Mucosa of rectum (tissue), 2 donors: ENCODE results near the gene VMAC.

ENCODE experiments used
- H3K27ac ChIP-seq, 2 donors: one replicate each; pipeline ENCODE4 v1.7.0; 2013; ENCODE audit warnings: inconsistent platforms in 2 of 2, low read depth in 2 of 2, low read length in 2 of 2
- H3K27me3 ChIP-seq, 2 donors: one replicate each; pipeline ENCODE4 v1.7.0; 2013; ENCODE audit warnings: low read length in 2 of 2; ENCODE audit not compliant: control insufficient read depth in 2 of 2, insufficient read depth in 2 of 2
- H3K36me3 ChIP-seq, 2 donors: one replicate each; pipeline ENCODE4 v1.7.0; 2013; ENCODE audit warnings: low read length in 2 of 2; ENCODE audit not compliant: control insufficient read depth in 2 of 2, insufficient read depth in 2 of 2
- H3K4me1 ChIP-seq, 2 donors: one replicate each; pipeline ENCODE4 v1.7.0; 2013; ENCODE audit warnings: low read length in 2 of 2, mild to moderate bottlenecking in 1 of 2; ENCODE audit not compliant: control insufficient read depth in 2 of 2, insufficient read depth in 2 of 2
- H3K4me3 ChIP-seq, 2 donors: one replicate each; pipeline ENCODE4 v1.7.0; 2013; ENCODE audit warnings: low read length in 2 of 2
- H3K9ac ChIP-seq, 2 donors: one replicate each; pipeline ENCODE4 v1.7.0; 2013; ENCODE audit warnings: low read length in 2 of 2, low read depth in 1 of 2, mild to moderate bottlenecking in 1 of 2
- H3K9me3 ChIP-seq, 2 donors: one replicate each; pipeline ENCODE4 v1.7.0; 2013; ENCODE audit warnings: low read length in 2 of 2; ENCODE audit not compliant: control insufficient read depth in 2 of 2
- donor health status: healthy.
- donor health status: Normal muscosa, but diverticular disease.

Gene VMAC

DNA sequence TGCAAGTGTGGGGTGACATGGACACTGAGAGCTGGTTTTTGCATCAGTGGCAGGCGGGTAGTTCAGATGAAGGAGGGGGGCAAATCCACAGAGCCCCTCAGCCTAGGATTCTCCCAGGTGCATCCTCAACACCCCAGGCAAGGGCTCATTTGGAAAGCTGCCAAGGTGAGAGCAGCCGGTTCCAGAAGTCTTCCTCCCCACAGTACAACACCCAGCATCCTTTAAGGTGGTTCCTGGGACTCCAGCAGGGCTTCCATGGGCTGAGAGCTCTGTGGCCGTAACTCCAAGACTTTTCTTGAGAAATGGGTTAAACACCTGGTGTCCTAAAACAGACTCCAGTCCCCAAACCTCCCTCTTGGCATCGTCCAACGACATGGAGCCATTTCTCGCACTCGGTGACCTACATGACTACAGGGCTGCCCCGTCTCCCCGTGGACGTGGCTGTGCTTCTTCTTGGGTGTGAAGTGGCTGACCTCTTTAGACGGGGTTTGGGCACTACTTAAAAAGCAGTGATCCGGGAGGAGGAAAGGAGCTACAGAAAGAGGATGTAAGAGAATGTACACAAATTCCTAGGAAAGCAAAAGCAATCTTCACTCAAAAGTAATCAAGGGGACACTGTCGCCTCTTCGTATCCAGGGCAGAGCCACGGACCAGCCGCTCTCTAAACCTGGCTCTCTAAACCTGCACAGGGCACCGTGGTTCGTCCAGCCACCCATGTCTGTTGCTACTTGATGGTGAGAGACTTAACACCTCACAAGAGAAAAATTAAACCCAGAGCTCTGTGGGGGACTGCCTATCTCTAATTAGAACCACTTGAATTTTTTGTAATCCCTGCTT lies 47.7 kb downstream of the VMAC start:
- Histone ChIP-seq H3K9me3 (no peaks in the 10 kb centered on the region), H3K9ac (peak overlapping the region in 1 of 2 donors; percentile 24), H3K27me3 (no peaks in the 10 kb centered on the region), H3K4me1 (peaks cover 48 to 49% of the 10 kb centered on the region in 2 donors), H3K27ac (no peak overlapping the region), H3K36me3 (peaks cover 3 to 14% of the 10 kb centered on the region in 2 donors), H3K4me3 (no peak overlapping the region)

DNA sequence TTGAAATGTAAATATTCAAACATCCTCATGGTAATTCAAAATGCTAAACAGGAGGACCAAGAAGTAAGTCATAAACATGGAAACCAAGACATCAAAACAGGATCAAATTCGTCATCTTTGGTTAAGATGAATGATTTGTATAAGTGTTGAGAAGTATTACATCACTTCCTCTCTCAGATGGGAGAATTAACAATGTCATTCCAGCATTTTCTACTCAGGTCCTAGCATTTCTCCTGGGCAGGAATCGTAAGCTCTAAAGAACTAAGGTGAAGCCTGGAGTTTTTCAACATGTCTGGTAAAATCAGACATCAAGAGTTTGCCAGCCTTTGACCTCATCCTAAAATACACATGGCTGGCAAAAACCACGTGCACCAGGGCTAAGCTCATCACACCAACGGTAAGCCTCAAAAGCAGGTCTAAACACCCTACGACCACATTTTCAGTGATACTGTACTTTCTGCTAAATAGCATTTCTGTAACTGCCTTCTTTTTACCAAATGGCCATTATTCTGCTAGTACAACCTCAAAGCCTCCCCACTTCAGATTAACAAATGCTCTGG lies 48.4 kb downstream of the VMAC start:
- peaks cover 49 to 53% of the 10 kb centered on the region in 2 donors for H3K4me1 ChIP-seq
- peaks cover 3 to 16% of the 10 kb centered on the region in 2 donors for H3K36me3 ChIP-seq
- peak overlapping the region; percentile 58 to 61 for H3K27ac ChIP-seq

DNA sequence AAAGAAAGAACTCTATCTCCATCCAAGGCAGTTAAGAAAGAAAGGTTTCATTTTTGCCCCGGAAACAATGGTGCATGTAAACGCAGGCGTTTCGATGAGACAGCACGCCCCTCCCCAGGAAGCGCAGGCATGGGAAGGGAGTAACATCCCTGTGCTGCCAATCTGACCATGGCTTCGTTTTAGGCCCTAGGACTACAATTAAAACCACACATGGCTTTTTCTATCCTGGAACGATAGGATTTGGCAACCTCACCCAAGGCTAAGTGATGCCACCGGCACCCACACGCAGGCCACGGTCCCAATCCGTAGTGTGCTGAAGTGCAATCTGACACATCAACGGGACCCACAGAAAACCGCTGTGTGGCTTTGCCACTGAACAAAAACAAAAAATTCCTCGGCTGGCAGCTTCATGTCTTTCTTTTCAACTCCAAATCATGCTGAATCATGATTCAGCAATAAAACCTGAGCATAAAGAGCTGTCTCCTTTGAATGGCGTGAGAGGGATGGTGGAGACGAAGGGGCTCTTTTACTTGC lies 49.1 kb downstream of the VMAC start:
- Histone ChIP-seq H3K4me3 (peak overlapping the region in 1 of 2 donors; percentile 21), H3K9ac (no peak overlapping the region), H3K27ac (peak overlapping the region; percentile 58 to 61)

More for the DNA sequence above, 48.4 kb downstream of the VMAC start:
- Histone ChIP-seq H3K9ac (no peak overlapping the region), H3K9me3 (no peaks in the 10 kb centered on the region), H3K4me3 (peak overlapping the region in 1 of 2 donors; percentile 21), H3K27me3 (no peaks in the 10 kb centered on the region)

DNA sequence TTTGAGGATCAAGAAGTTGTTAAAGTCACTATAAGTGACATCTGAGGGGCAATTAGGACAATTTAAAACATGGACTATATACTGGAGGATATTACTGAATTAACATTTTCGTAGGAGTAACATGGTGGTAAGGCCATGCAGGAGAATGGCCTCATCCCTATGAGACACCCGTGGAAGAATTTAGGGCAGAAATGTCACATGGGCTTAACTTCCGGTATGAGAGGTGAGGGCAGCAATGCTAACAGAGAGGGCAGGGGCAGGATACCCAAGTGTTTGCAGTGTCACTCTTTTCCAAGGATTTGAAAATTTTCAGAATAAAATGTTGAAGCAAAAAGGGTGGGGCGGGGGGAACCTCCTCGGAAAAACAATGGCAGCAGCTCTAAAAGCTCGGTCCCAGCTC lies 49.6 kb downstream of the VMAC start:
- Histone ChIP-seq H3K27ac (peak overlapping the region; percentile 58 to 61), H3K9me3 (no peaks in the 10 kb centered on the region), H3K4me1 (peaks cover 45 to 59% of the 10 kb centered on the region in 2 donors), H3K36me3 (peaks cover 3 to 14% of the 10 kb centered on the region in 2 donors), H3K4me3 (peak overlapping the region; percentile 20 to 38), H3K27me3 (no peaks in the 10 kb centered on the region), H3K9ac (peak overlapping the region in 1 of 2 donors; percentile 10)

More for the DNA sequence above, 49.1 kb downstream of the VMAC start:
- peaks cover 46 to 56% of the 10 kb centered on the region in 2 donors for H3K4me1 ChIP-seq
- H3K27me3 ChIP-seq: no peaks in the 10 kb centered on the region
- peaks cover 3 to 15% of the 10 kb centered on the region in 2 donors for H3K36me3 ChIP-seq
- H3K9me3 ChIP-seq: no peaks in the 10 kb centered on the region

DNA sequence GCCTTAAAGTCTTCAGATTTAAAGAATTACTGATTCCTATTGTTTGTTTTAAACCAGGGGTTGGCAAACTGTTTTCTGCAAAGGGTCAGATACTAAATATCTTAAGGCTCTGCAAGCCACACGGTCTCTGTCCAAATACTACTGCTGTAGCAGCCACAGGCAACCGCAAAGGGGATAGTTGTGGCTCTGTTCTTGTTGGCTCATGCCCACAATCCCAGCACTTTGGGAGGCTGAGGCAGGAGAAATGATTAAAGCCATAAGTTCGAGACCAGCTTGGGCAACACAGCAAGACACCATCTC lies 50.9 kb downstream of the VMAC start:
- Histone ChIP-seq H3K4me1 (peaks cover 53 to 69% of the 10 kb centered on the region in 2 donors), H3K27me3 (no peaks in the 10 kb centered on the region), H3K27ac (no peak overlapping the region), H3K4me3 (no peak overlapping the region), H3K36me3 (peaks cover 0 to 6% of the 10 kb centered on the region in 2 donors), H3K9me3 (no peaks in the 10 kb centered on the region), H3K9ac (no peak overlapping the region)

DNA sequence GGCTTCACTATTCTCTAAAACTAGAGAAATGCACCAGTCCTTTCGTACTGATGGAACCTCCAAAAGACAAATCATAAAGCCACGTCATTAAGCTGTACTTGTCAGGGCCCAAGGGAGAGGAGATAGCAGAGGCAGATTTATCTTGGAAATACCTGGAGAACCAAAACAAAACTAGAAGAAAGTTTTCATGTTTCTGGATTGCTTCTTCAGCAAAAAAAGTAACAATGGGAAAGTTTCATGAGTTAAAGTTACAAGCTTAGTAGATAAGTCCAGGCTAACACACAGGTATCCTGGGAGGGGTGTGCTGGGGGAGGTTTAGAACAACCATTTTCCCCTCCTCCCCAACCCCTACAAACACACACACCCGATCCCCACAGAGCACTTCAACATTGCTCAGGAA lies 51.7 kb downstream of the VMAC start:
- Histone ChIP-seq H3K36me3 (peaks cover 0 to 6% of the 10 kb centered on the region in 2 donors), H3K9ac (no peak overlapping the region), H3K4me1 (peaks cover 53 to 73% of the 10 kb centered on the region in 2 donors), H3K4me3 (no peak overlapping the region), H3K27me3 (no peaks in the 10 kb centered on the region), H3K9me3 (no peaks in the 10 kb centered on the region), H3K27ac (no peak overlapping the region)

DNA sequence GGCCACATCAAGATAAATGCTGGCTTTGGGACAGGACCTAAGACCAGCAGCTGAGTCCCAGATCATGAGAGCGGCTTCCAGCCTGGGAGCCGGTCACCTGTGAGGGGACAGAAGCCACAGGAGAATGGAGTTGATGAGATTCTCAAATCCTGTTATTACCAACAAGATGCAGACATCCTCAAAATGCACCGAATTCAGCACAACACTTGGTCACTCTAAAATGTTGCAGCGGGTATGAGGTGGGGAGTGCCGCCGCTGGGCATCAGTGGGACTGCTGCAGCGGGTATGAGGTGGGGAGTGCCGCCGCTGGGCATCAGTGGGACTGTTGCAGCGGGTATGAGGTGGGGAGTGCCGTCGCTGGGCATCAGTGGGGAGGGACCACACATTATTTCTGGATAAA lies 52.1 kb downstream of the VMAC start:
- peak overlapping the region in 1 of 2 donors; percentile 40 for H3K27ac ChIP-seq
- no peak overlapping the region for H3K9ac ChIP-seq
- H3K4me1 ChIP-seq: peaks cover 53 to 75% of the 10 kb centered on the region in 2 donors

DNA sequence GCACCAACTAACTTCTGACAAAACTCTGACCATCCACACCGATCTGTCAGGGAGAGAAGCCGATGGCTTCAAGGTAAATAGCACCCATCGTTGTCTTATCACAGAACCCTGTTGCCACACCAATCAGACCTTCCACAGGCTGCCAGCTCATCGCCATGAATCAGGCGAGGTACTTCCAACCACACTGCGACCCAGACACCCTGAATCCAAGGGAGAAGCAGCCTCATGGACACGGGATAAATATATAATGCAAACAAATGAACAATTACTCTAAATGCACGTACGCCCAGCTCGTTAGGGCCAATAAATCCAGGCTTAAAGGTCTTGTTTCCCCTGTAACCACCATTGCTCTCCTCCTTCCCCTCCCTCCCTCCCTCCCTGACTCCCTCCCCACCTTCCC lies 52.5 kb downstream of the VMAC start:
- H3K27me3 ChIP-seq: no peaks in the 10 kb centered on the region
- no peak overlapping the region for H3K4me3 ChIP-seq
- H3K9ac ChIP-seq: no peak overlapping the region
- H3K4me1 ChIP-seq: peaks cover 55 to 75% of the 10 kb centered on the region in 2 donors
- H3K27ac ChIP-seq: peak overlapping the region; percentile 38 to 40
- peaks cover 0 to 6% of the 10 kb centered on the region in 2 donors for H3K36me3 ChIP-seq
- no peaks in the 10 kb centered on the region for H3K9me3 ChIP-seq

More for the DNA sequence above, 52.1 kb downstream of the VMAC start:
- no peaks in the 10 kb centered on the region for H3K9me3 ChIP-seq
- H3K36me3 ChIP-seq: peaks cover 0 to 6% of the 10 kb centered on the region in 2 donors
- no peaks in the 10 kb centered on the region for H3K27me3 ChIP-seq
- no peak overlapping the region for H3K4me3 ChIP-seq

DNA sequence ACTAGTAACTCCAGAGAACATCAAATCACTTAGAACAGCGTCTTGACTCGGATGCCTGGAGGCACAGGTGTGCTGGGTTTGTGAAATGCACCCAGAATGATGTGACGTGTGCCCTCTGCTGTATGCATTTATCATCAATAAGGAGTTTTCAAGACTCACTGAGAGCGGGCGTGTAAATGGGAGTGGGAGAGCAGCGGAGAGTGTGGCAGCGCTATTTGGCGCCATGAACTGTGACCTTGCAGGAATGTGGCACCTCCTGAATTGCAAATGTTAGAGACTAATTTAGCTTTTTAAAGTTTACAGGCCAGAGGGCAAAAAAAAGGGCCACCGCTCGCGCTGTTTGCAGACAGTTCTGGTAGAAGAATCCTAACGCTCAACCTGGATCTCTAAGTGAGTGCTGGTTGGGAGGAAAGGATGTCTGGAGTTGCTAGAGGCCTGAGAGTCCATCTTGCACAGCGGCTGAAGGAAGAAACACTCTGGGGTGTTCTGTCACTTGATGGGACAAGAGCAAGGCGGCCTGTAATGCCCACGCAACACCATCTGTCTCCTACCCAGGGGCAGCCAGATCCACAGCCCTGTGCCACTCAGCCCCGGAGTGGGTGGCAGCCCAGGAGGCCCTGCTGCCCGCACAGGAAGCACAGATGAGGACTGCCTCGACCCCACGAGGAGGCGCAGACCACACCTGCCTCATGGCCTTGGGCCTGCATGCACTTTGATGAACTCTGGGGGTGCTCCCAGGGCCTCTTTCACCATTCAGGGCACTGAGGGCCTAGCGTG lies 53.6 kb downstream of the VMAC start:
- H3K9ac ChIP-seq: no peak overlapping the region
- H3K9me3 ChIP-seq: no peaks in the 10 kb centered on the region
- no peaks in the 10 kb centered on the region for H3K27me3 ChIP-seq
- H3K36me3 ChIP-seq: peaks cover 0 to 6% of the 10 kb centered on the region in 2 donors
- H3K4me3 ChIP-seq: no peak overlapping the region
- peaks cover 63 to 73% of the 10 kb centered on the region in 2 donors for H3K4me1 ChIP-seq
- no peak overlapping the region for H3K27ac ChIP-seq

DNA sequence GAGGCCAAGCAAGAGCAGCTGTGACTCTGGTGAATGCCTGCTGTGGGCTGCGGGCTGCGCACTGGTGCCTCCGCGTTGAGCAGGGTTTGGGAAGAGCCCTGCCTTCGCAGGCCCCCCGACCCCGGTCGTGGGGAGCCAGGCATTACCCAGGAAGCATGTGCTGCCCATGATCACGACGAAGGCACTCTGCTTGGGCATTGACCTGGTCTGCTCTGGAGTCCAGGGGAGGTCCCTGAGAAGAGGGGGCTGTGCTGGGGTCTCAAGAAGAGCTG lies 54.1 kb downstream of the VMAC start:
- Histone ChIP-seq H3K27me3 (no peaks in the 10 kb centered on the region), H3K27ac (no peak overlapping the region), H3K9me3 (no peaks in the 10 kb centered on the region), H3K4me1 (peaks cover 58 to 71% of the 10 kb centered on the region in 2 donors), H3K36me3 (peaks cover 0 to 6% of the 10 kb centered on the region in 2 donors), H3K9ac (no peak overlapping the region), H3K4me3 (no peak overlapping the region)
